RWPE1 (cell line): Measurements from ENCODE around the gene STAG1.

Experiments used
- CTCF ChIA-PET: fragments of 350-600 bp; sonication (Branson Sonifier 250); formaldehyde crosslinking; extraction: SDS; loops from one replicate; lab custom pipeline; 2021; lab: Yijun Ruan, JAX
- POLR2A ChIA-PET: fragments of 400-600 bp; formaldehyde crosslinking; extraction: SDS; loops from one replicate; lab custom pipeline; 2020; ENCODE audit warnings: antibody characterized with exemption; ENCODE audit not compliant: low non-redundant PET; lab: Yijun Ruan, JAX
- DNase-seq: peaks from one replicate; pipeline ENCODE4 v3.0.0; 2012; ENCODE audit warnings: low spot score
- H3K27ac ChIP-seq: fragments of 450-650 bp; 2 replicates; pipeline ENCODE4 v1.5.1; 2017
- TF ChIP-seq, protein P1 (sequence below): fragments of 450-650 bp; conservative IDR thresholded peaks from 2 replicates; pipeline ENCODE4 v1.5.1; 2017; ENCODE audit warnings: low read depth, mild to moderate bottlenecking

Gene STAG1

DNA sequence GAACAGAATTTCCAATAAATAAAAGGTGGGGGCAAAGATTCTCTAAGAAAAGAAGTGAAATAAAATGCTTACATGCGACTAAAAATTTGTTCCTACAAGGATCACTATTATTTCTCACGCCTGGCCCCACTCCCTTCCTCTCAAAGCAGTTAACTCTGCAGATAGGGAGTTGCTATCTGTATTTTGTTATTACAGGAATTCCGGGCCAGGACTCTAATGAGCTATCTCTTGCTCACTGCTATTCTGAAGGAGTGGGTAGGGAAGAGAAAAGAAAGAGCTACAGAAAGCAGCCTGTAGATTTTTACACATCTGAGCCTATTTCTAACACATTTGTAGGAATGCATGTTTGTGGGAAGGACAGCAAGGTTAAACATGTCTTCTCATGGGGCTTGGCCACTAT lies 361.6 kb downstream of the STAG1 start:
- ChIA-PET POLR2A (no interaction called here), CTCF (interaction anchor here (0.5 to 1.8 kb wide), 6 partner anchors 15 to 1457 kb away, joined by 3 to 17 read pairs (median 4); partner anchors contain the start of gene STAG1)
- no peak overlapping the region for H3K27ac ChIP-seq
- TF ChIP-seq, protein P1, sequence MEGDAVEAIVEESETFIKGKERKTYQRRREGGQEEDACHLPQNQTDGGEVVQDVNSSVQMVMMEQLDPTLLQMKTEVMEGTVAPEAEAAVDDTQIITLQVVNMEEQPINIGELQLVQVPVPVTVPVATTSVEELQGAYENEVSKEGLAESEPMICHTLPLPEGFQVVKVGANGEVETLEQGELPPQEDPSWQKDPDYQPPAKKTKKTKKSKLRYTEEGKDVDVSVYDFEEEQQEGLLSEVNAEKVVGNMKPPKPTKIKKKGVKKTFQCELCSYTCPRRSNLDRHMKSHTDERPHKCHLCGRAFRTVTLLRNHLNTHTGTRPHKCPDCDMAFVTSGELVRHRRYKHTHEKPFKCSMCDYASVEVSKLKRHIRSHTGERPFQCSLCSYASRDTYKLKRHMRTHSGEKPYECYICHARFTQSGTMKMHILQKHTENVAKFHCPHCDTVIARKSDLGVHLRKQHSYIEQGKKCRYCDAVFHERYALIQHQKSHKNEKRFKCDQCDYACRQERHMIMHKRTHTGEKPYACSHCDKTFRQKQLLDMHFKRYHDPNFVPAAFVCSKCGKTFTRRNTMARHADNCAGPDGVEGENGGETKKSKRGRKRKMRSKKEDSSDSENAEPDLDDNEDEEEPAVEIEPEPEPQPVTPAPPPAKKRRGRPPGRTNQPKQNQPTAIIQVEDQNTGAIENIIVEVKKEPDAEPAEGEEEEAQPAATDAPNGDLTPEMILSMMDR = no peak
- DNase-seq = no peak

DNA sequence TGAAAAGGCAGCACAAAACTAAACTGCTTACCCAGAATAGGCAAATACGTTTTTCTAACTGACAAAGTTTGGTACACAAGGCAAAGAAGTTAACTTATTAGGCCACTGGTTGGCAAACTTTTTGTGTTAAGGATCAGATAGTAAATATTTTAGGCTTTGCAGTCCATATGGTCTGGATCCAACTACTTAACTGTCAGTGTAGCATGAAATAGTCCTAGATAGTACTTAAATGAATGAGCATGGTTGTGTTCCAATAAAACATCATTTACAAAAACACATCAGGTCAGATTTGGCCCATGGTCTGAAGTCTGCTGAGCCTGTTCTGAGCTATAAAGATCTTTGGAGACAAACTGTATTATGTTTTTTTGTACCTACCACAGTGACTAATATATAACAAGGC lies 365.1 kb downstream of the STAG1 start:
- H3K27ac ChIP-seq = no peak overlapping the region
- CTCF ChIA-PET = no interaction called here
- POLR2A ChIA-PET = no interaction called here
- DNase-seq = no peak
- TF ChIP-seq, protein P1 = no peak

- DNase-seq = no peak
- ChIA-PET POLR2A (no interaction called here), CTCF (no interaction called here)
- TF ChIP-seq, protein P1 = no peak
- H3K27ac ChIP-seq = no peak overlapping the region
Measured at GRCh38 chr3:136385457-136385856, 366.7 kb downstream of the STAG1 start.

DNA sequence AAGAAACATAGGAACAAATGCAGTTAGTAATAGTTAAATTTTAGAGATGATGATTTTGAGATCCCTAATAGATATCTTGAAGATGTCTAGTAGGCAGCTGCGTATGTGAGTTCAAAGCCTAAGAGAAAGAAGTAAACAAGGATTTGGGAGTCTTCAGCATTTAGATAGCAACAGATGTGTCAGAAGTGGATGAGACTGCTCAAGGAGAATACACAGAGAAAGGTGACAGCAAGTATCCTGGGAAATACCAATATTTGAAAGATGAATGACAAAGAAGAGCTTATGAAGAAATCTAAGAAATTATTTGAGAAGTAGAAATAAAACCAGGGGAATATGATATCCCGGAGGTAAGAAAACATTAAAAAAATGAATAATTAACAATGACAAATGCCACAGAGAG lies 371.1 kb downstream of the STAG1 start:
- H3K27ac ChIP-seq = no peak overlapping the region
- TF ChIP-seq, protein P1 = no peak
- CTCF ChIA-PET = interaction anchor here (1.1 kb wide), 1 partner anchor 304 kb away, joined by 4 read pairs; no protein-coding TSS in a partner anchor
- DNase-seq = no peak
- POLR2A ChIA-PET = no interaction called here

GRCh38 chr3:136380530-136380929 lies 371.6 kb downstream of the STAG1 start:
- POLR2A ChIA-PET = no interaction called here

GRCh38 chr3:136378011-136378410 lies 374.2 kb downstream of the STAG1 start:
- CTCF ChIA-PET = no interaction called here
- POLR2A ChIA-PET = no interaction called here
- H3K27ac ChIP-seq = no peak overlapping the region
- DNase-seq = no peak
- TF ChIP-seq, protein P1 = no peak

More at GRCh38 chr3:136380530-136380929, 371.6 kb downstream of the STAG1 start:
- no peak for DNase-seq
- TF ChIP-seq, protein P1 = no peak
- no peak overlapping the region for H3K27ac ChIP-seq
- CTCF ChIA-PET = interaction anchor here (1.1 to 1.2 kb wide), 2 partner anchors 11 to 304 kb away, joined by 4 read pairs; no protein-coding TSS in a partner anchor
